ENCODE results near the gene RIPOR2. TPM values are rescaled to one million over a fixed set of nuclear protein-coding genes. Genes with fewer than 3 reads are reported as not detected.

RIPOR2 gene
- total RNA-seq, 1 experiment from 2014 or later = 5.0 TPM

GRCh38 chr6:24932832-24933231, 2.9 kb downstream of the RIPOR2 start:
- H3K4me2 ChIP-seq (ENCODE audit: insufficient read depth, insufficient read length, low read length) = peak overlapping the region; percentile 84
- no peak overlapping the region for H4K8ac ChIP-seq (replicated peaks; ENCODE audit: insufficient read length, low read depth, low read length)
- DNase-seq = no peak
- peaks cover 27% of the 10 kb centered on the region; the same call in 1 of the 2 replicates for H3K79me2 ChIP-seq (ENCODE audit: insufficient read depth, low read length)
- no peak overlapping the region for H3K14ac ChIP-seq (ENCODE audit: insufficient read depth, low read length)
- H2AK5ac ChIP-seq (ENCODE audit: insufficient read length, low read length) = no peak overlapping the region
- H2BK5ac ChIP-seq (ENCODE audit: insufficient read length, low read length) = no peak overlapping the region
- no peak overlapping the region for H2BK120ac ChIP-seq (ENCODE audit: low read depth, low read length, poor library complexity, severe bottlenecking)
- no peak overlapping the region for H2AFZ ChIP-seq (ENCODE audit: low read length)
- TF ChIP-seq CTCF (conservative IDR thresholded peaks at IDR 0.05) = no peak
- H4K20me1 ChIP-seq (ENCODE audit: control insufficient read depth, insufficient read depth, insufficient read length) = no peaks in the 10 kb centered on the region
- H4K91ac ChIP-seq (ENCODE audit: insufficient read length, low read depth, low read length) = no peak overlapping the region
- peak overlapping the region in 1 of 2 experiments; percentile 84; a peak in 1 of 5 replicates for H3K4me3 Mint-ChIP-seq
- no peak overlapping the region for H3K18ac ChIP-seq (ENCODE audit: insufficient read length, low read depth, low read length)
- no peak overlapping the region for H3K23ac ChIP-seq (ENCODE audit: insufficient read length, low read depth, low read length)
- H3K27ac ChIP-seq (ENCODE audit: insufficient read length, low read depth, low read length) = no peak overlapping the region
- H3K9me3 ChIP-seq (ENCODE audit: control insufficient read depth, low read depth, low read length) = no peaks in the 10 kb centered on the region
- WGBS (ENCODE audit: extremely low coverage, insufficient read length, low lambda C conversion rate) = no CpG with 5 or more reads among the region's 3 CpGs
- H3K56ac ChIP-seq (ENCODE audit: insufficient read length, low read depth, low read length) = no peak overlapping the region
- no peak overlapping the region for H3T11ph ChIP-seq (ENCODE audit: low read length)
- no peaks in the 10 kb centered on the region for H3K27me3 ChIP-seq (ENCODE audit: insufficient read depth, low read length)
- H3K27me3 Mint-ChIP-seq (ENCODE audit: low read depth) = no peaks in the 10 kb centered on the region
- H3K4me1 Mint-ChIP-seq = peaks cover 59 to 65% of the 10 kb centered on the region in 2 experiments
- H4K5ac ChIP-seq (ENCODE audit: insufficient read length, low read depth, low read length) = no peak overlapping the region
- H3K9me3 Mint-ChIP-seq = no peaks in the 10 kb centered on the region; a peak in 1 of 5 replicates
- H3K36me3 Mint-ChIP-seq (ENCODE audit: insufficient read depth in 1 of 3, low read depth in 3 of 3) = peaks cover 0 to 5% (median 0%) of the 10 kb centered on the region in 3 experiments; a peak in 2 of 7 replicates
- H3K79me1 ChIP-seq (ENCODE audit: insufficient read depth, low read depth, low read length, poor library complexity, severe bottlenecking) = no peaks in the 10 kb centered on the region
- H2BK20ac ChIP-seq (ENCODE audit: low read depth, low read length, poor library complexity, severe bottlenecking) = no peak overlapping the region
- no peak overlapping the region for H3K4ac ChIP-seq (ENCODE audit: low read depth, low read length)
- no peak overlapping the region for H3K9ac ChIP-seq (ENCODE audit: extremely low read depth, insufficient read length, low read length)
- peaks cover 3% of the 10 kb centered on the region for H3K23me2 ChIP-seq (ENCODE audit: insufficient read length, low read depth, low read length, poor library complexity, severe bottlenecking)
- H3K27ac Mint-ChIP-seq = no peak overlapping the region
- no peak overlapping the region for H2BK12ac ChIP-seq (ENCODE audit: insufficient read length, low read depth, low read length)
- H2BK15ac ChIP-seq (ENCODE audit: low read depth, low read length) = no peak overlapping the region
- H3K4me1 ChIP-seq (ENCODE audit: insufficient read depth, low read length) = peaks cover 23% of the 10 kb centered on the region

Measured in H9 (cell line).